MM.1S (cell line): ENCODE results near the gene GDPD5.

Experiments used
- DNase-seq: peaks from one replicate; pipeline ENCODE4 v3.0.0-alpha.2; 2015
- H2AFZ ChIP-seq: fragments of 300-600 bp; sonication (generic); 2 replicates; pipeline ENCODE4 v1.6.0; 2016; ENCODE audit warnings: antibody characterized with exemption, low read length
- H3F3A ChIP-seq: fragments of 300-600 bp; sonication (generic); 2 replicates; pipeline ENCODE4 v1.6.1; 2016; ENCODE audit warnings: mild to moderate bottlenecking, antibody characterized with exemption, low read length, moderate library complexity, mixed read lengths; ENCODE audit not compliant: insufficient read depth
- H3K27ac ChIP-seq: fragments of 300-600 bp; sonication (generic); 2 replicates; pipeline ENCODE4 v1.5.1; 2016; ENCODE audit warnings: mild to moderate bottlenecking, low read length
- H3K27me3 ChIP-seq: fragments of 300-600 bp; sonication (generic); replicated peaks from 2 replicates; pipeline ENCODE4 v1.6.0; 2016; ENCODE audit warnings: low read length; ENCODE audit not compliant: insufficient read depth
- H3K36me3 ChIP-seq: fragments of 300-600 bp; sonication (generic); replicated peaks from 2 replicates; pipeline ENCODE4 v1.6.1; 2016; ENCODE audit warnings: mild to moderate bottlenecking, low read length, mixed read lengths; ENCODE audit not compliant: insufficient read depth
- H3K4me1 ChIP-seq: fragments of 300-600 bp; sonication (generic); 2 replicates; pipeline ENCODE4 v1.6.1; 2016; ENCODE audit warnings: low read length, mixed read lengths
- H3K4me2 ChIP-seq: fragments of 300-600 bp; sonication (generic); 2 replicates; pipeline ENCODE4 v1.6.0; 2016; ENCODE audit warnings: low read depth, low read length
- H3K4me3 ChIP-seq: fragments of 300-600 bp; sonication (generic); 2 replicates; pipeline ENCODE4 v1.5.1; 2016; ENCODE audit warnings: low read length, mixed read lengths
- H3K79me2 ChIP-seq: fragments of 300-600 bp; sonication (generic); 2 replicates; pipeline ENCODE4 v1.6.1; 2016; ENCODE audit warnings: mixed run types, low read length, mixed read lengths
- H3K9ac ChIP-seq: fragments of 300-600 bp; sonication (generic); 2 replicates; pipeline ENCODE4 v1.6.1; 2016; ENCODE audit warnings: low read length, mixed read lengths
- H3K9me2 ChIP-seq: fragments of 300-600 bp; sonication (generic); replicated peaks from 2 replicates; pipeline ENCODE4 v1.6.1; 2016; ENCODE audit warnings: mild to moderate bottlenecking, low read length, mixed read lengths; ENCODE audit not compliant: insufficient read depth
- H3K9me3 ChIP-seq: fragments of 300-600 bp; sonication (generic); replicated peaks from 2 replicates; pipeline ENCODE4 v1.6.1; 2016; ENCODE audit warnings: mild to moderate bottlenecking, low read length, mixed read lengths; ENCODE audit not compliant: insufficient read depth
- H4K20me1 ChIP-seq: fragments of 300-600 bp; sonication (generic); 2 replicates; pipeline ENCODE4 v1.6.1; 2016; ENCODE audit warnings: mild to moderate bottlenecking, low read length, moderate library complexity, mixed read lengths; ENCODE audit not compliant: insufficient read depth
- EZH2 ChIP-seq: fragments of 300-600 bp; sonication (generic); optimal IDR thresholded peaks from 2 replicates; pipeline ENCODE3; 2017; ENCODE audit warnings: low read depth, mild to moderate bottlenecking, antibody characterized with exemption, low read length, mixed read lengths
- EZH2phosphoT487 ChIP-seq: fragments of 300-600 bp; sonication (generic); IDR thresholded peaks from 2 replicates; pipeline ENCODE4 v1.6.1; 2018; ENCODE audit warnings: antibody characterized with exemption, low read length
- TF ChIP-seq, protein P1 (sequence below): fragments of 300-600 bp; sonication (generic); IDR thresholded peaks from 2 replicates; pipeline ENCODE4 v1.5.1; 2016; ENCODE audit warnings: antibody characterized with exemption, low read length, mixed read lengths

The GDPD5 gene

DNA sequence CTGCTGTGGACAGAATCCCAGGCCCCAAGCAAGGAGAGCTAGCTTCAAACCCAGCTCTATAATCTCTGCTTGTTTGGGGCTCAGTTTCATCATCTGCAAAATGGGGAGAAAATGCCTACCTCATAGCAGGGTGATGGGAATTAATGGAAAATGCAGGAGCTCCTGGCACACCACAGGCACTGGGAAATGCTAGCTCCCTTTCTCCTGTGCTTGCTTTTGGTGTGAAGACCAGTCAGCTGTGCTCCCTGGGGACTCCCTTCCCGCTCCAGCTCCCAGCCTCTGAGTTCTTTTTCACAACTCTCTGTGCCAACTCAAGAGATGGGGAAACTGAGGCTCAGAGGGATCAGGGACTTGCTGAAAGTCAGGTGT, 28.1 kb upstream of the GDPD5 start:
- H3K27ac ChIP-seq: no peak overlapping the region
- no peak overlapping the region for H3K4me3 ChIP-seq
- no peaks in the 10 kb centered on the region for H3K4me1 ChIP-seq
- no peaks in the 10 kb centered on the region for H3K36me3 ChIP-seq
- H3K79me2 ChIP-seq: no peaks in the 10 kb centered on the region
- H3K27me3 ChIP-seq: peaks cover 8% of the 10 kb centered on the region; the same call in 1 of the 2 replicates
- TF ChIP-seq EZH2phosphoT487 (no peak), EZH2 (no peak)
- TF ChIP-seq, protein P1, sequence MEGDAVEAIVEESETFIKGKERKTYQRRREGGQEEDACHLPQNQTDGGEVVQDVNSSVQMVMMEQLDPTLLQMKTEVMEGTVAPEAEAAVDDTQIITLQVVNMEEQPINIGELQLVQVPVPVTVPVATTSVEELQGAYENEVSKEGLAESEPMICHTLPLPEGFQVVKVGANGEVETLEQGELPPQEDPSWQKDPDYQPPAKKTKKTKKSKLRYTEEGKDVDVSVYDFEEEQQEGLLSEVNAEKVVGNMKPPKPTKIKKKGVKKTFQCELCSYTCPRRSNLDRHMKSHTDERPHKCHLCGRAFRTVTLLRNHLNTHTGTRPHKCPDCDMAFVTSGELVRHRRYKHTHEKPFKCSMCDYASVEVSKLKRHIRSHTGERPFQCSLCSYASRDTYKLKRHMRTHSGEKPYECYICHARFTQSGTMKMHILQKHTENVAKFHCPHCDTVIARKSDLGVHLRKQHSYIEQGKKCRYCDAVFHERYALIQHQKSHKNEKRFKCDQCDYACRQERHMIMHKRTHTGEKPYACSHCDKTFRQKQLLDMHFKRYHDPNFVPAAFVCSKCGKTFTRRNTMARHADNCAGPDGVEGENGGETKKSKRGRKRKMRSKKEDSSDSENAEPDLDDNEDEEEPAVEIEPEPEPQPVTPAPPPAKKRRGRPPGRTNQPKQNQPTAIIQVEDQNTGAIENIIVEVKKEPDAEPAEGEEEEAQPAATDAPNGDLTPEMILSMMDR: no peak
- DNase-seq: no peak
- H3K4me2 ChIP-seq: no peak overlapping the region
- H3K9me2 ChIP-seq: no peaks in the 10 kb centered on the region
- H3K9ac ChIP-seq: no peak overlapping the region
- no peaks in the 10 kb centered on the region for H3K9me3 ChIP-seq
- H3F3A ChIP-seq: no peaks in the 10 kb centered on the region
- no peaks in the 10 kb centered on the region for H4K20me1 ChIP-seq
- no peak overlapping the region for H2AFZ ChIP-seq

DNA sequence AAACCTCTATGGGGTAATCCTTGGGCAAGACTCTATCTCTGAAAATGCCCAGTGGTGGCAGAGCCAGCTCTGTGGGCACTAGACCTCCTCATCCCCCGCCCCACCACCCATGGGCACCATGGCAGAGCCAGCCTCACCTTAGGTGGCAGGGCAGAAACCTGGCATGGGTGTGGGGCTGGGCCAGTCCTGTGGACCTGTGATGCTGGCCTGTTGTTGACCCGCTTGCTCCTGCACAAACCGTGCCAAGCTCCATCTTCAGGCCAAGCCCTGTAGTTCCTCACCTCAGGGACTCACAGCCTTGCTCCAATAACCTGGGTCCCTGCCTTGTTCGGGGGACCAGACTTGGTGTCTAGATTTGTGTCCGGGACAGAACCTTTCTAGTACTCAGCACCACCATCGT, 27.4 kb upstream of the GDPD5 start:
- TF ChIP-seq, protein P1: no peak
- TF ChIP-seq EZH2: no peak
- no peak for TF ChIP-seq EZH2phosphoT487
- H4K20me1 ChIP-seq: no peaks in the 10 kb centered on the region
- no peak overlapping the region for H3K4me2 ChIP-seq
- H3K9me2 ChIP-seq: no peaks in the 10 kb centered on the region
- H3K9ac ChIP-seq: no peak overlapping the region
- no peak overlapping the region for H2AFZ ChIP-seq
- no peaks in the 10 kb centered on the region for H3K4me1 ChIP-seq
- no peaks in the 10 kb centered on the region for H3K79me2 ChIP-seq
- no peak overlapping the region for H3K27ac ChIP-seq
- H3K27me3 ChIP-seq: peaks cover 11% of the 10 kb centered on the region; the same call in 1 of the 2 replicates
- H3K9me3 ChIP-seq: no peaks in the 10 kb centered on the region
- DNase-seq: no peak
- no peaks in the 10 kb centered on the region for H3K36me3 ChIP-seq
- no peak overlapping the region for H3K4me3 ChIP-seq
- H3F3A ChIP-seq: no peaks in the 10 kb centered on the region

DNA sequence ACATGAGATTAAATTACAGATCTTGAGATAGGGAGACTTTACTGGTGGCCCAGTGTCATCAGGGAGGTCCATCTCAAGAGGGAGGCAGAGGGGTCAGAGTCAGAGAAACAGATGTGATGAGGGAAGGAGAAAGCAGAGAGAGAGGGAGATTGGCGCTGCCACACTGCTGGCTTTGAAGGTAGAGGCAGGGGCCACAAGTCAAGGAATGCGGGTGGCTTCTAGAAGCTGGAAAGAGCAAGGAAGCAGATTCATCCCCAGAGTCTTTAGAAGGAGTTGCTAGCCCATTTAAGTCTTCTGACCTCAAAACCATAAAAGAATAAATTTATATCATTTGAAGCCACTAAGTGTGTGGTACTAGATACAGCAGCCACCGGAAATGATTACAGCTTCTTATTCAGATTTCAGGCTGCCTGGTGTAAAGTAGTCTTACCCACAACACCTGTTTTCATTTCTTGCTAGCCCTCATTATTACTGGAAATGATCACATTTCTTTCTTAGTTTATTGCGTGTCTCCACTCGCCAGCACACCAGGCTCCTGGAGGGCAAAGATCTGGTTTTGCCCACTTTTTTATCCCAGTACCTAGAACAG, 23.7 kb upstream of the GDPD5 start:
- no peaks in the 10 kb centered on the region for H4K20me1 ChIP-seq
- no peak for TF ChIP-seq EZH2phosphoT487
- TF ChIP-seq, protein P1: no peak
- TF ChIP-seq EZH2: no peak
- H2AFZ ChIP-seq: no peak overlapping the region
- no peaks in the 10 kb centered on the region for H3K9me2 ChIP-seq
- H3K4me2 ChIP-seq: no peak overlapping the region
- peaks cover 10% of the 10 kb centered on the region; the same call in 1 of the 2 replicates for H3K27me3 ChIP-seq
- H3K4me1 ChIP-seq: no peaks in the 10 kb centered on the region
- no peak for DNase-seq
- H3F3A ChIP-seq: no peaks in the 10 kb centered on the region
- no peaks in the 10 kb centered on the region for H3K36me3 ChIP-seq
- H3K79me2 ChIP-seq: no peaks in the 10 kb centered on the region
- H3K9me3 ChIP-seq: no peaks in the 10 kb centered on the region
- H3K9ac ChIP-seq: no peak overlapping the region
- no peak overlapping the region for H3K27ac ChIP-seq
- H3K4me3 ChIP-seq: no peak overlapping the region
